ENCODE data around the gene STPG1.

Gene STPG1

DNA sequence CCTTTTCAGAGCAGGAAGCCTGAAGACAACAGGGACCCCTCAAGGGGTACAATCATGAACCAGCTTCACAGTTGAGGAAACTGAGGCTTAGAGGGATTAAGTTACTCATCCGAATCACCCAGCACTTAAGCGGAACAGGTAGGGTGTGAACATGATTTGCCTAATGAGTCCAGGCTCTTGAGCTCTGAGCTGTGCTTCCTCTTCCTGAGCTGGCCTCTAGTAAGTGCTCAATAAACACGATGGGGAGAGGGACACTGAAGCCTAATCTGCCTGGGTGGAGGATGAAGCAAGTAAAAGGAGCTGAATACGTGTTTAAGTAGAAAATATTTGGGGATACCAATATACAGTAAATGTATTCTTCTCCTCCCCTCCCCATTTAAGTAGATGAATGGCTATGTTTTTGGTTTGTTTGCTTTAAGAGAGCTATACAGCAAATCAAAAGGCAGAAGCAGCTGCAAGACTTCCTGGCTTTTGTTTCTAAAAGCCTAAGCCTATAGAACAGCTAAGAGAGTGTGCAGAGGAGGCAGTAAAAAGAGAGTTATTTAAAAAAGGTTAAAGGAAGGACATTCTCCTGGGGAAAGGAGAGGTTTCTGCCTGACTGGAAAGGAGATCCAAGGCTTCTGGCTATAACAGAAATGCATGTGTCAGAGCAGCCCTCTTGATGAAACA lies 20.5 kb downstream of the STPG1 start:
- DNase-seq (ENCODE audit: low read depth in 2 of 2): no peak

DNA sequence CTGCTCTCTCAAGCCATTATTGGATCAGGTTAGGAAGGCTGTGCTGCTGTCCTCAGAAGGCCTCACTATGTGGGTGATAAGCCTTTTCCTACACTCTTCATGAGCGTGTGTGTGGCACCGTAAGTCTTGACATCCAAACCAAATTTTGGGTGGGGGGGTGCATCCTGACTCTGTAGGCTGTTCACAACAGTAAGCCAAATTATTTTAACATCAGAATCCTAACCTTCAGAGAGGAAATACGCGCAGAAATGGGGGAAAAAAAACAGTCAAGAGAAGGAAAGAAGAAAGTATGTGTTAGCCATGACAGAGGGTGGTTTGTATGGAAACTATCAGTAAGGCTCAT lies 21.0 kb downstream of the STPG1 start:
- DNase-seq (ENCODE audit: low read depth in 2 of 2): no peak

DNA sequence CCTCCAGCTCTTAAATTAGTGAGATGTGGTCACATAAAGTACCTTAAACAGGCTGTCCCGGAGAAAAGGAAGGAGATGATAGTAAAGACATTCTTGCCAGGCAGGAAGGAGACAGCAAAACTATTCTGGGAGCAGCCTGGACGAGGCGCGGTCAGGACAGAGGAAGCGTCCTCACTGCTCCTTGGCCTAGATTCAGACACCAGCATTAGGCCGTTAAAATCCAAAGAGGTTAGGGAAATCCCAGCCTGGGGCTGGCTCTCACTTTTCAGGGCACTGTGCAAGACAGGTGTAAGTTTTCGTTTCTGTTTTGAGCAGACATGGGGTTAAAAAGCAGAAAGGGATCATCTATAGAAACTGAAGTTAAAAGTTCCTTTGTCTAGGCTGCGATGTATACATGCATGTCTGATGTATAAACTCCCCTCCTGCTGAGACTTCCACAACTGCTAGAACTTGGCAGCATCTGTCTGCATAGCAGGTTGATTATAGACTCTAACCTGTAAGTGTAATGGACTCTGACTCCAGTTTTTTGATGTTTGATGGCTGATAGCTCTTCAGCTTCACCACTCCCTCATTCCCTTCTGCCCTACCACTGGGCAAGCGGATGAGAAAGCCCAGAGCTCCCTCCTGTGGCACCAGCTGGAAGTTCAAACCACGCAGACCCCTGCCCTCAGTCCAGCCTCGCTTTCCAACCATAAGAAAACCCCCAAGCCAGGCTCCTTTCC lies 21.5 kb downstream of the STPG1 start:
- peak; percentile 38 to 48 for DNase-seq (ENCODE audit: low read depth in 2 of 2)

DNA sequence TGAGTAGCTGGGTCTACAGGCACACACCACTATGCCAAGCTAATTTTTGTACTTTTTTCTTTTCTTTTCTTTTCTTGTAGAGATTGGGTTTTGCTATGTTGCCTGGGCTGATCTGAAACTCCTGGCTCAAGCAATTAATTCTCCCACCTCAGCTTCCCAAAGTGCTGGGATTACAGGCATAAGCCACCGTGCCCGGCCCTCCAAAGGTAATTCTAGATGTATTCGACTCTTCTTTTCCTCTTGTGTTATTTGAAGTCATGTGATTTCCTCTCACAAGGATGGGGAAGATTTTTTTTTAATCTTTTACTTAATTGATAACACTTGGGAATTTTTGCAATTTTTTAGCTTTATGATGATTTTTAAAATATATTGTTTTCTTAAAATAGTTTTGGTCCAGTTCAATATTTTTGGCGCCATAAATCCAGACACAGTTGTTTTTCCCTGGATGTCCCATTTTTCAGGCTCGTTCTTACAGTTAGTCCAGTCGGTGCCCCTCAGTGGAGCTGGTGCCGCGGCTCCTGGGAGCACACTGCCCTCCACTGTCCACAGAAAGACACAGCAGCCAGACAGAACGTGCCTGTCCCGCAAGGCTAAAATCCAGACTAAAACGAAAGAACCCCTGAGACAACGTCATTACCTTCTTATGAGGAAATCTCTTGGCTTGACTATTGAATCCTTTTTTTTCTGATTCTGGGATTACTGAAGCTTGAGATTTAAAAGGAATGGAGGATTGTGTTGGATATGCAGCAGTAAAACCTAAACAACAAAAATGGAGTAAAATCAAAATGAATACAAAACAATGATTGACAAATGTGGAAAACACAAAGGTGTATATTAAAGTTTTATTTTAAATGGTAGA lies 22.4 kb downstream of the STPG1 start:
- peak in 1 of 2 donors; percentile 40 for DNase-seq (ENCODE audit: low read depth in 2 of 2)

DNA sequence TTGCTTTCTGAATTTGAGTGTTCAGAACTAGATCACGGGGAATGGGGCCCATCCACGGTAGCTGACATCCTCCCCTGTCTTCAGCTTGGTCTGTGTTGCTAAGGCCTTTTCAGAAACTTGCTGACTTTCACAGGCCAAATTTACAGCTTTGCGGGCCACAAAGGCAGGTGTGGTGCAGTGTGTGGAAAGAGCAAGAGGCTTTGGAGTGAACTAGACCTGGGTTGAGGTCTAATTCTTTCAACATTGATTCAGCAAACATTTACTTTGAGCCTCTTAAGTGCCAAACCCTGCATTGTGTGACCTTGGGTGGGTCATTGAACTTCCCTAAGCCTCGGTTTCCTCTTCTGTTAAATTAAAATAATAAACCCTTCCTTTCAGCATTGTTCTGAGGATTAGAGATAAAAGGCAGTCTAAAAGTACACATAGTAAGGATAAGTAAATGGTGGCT lies 24.3 kb downstream of the STPG1 start:
- no peak for DNase-seq (ENCODE audit: low read depth in 2 of 2)

DNA sequence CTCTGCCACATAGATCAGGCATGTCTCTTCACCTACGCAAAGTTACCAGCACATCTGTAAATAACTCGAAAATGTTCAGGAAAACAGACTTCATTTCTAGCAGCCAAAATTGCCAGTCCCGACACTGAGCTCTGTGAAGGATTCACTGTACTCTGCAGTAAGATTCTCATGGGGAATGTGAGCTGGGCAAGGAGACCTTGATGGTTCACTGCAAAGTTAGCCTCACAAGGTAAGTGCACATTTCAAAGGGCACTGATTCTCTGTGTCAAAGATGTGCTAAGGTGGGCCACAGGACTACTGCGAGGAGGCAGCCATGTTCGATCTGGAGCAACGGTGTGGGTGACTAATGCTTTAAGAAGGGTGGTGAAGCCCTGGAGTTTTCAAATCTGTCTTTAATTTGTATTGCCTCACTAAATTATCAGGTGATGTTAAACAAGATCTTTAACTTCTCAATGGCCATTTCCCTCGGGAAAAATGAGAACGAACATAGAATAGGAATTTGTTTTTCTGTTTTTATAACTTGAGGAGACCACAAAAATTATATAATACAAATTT lies 25.2 kb downstream of the STPG1 start:
- no peak for DNase-seq (ENCODE audit: low read depth in 2 of 2)

DNA sequence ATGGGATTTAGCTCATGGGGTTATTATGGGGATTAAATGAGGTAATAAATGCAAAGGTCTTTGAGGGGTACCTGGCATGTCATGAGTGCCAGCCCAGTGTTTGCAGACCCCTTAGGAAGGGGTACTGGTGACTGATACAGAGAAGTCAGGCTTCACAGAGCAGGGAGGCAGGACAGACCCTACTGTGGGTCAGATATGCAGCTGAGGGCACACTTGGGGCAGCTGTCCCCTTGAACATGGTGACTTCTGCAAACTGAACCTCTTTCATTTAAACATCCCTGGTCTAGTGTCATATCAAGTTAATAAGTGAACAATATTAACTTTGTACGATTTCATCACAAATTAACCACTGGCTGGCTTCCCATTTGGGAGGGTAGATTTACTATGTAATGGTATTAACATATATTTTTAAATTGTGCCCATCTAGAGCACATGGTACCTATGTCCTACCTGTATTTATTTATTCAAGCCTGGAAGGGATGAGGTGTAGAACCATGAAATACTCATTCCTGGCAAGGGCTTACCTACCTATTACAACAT lies 25.9 kb downstream of the STPG1 start:
- no peak for DNase-seq (ENCODE audit: low read depth in 2 of 2)

DNA sequence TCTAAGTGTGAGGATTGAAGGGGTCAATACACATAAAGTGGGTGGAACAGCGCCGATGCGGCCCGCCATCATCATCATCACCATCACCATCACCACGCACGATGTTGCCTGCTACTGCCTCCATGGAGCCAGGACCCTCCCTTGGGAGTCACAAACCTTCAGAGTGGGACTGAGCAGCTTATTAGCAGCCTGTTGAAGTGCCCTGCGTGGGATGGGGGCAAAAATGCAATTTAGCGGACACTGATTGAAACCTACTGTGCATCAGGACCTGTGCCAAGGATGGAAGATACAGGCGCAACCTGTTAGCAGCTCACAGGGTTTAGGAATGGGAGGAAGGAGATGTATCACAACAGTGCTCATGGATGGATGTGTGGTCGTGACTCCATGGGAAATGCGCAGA lies 26.7 kb downstream of the STPG1 start:
- no peak for DNase-seq (ENCODE audit: low read depth in 2 of 2)

DNA sequence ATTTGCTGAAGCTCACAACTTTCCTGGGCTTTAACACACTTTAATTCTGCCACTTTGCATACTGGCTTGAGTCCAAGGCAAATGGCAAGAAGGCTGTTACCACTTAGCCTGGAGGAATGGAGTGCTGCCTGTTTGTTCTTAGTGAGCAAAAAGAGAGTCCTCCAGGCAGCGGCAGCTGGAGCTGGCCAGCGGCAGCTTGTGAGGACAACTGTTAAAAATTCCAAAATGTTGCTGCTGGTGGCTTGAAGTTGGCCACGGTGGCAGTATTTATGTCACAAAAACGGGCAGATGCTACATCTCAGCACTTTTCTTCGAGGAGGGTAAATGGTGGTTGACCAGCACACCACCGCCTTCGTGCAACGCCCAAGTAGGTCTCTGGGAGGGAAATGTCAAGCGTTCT lies 27.3 kb downstream of the STPG1 start:
- DNase-seq (ENCODE audit: low read depth in 2 of 2): no peak

DNA sequence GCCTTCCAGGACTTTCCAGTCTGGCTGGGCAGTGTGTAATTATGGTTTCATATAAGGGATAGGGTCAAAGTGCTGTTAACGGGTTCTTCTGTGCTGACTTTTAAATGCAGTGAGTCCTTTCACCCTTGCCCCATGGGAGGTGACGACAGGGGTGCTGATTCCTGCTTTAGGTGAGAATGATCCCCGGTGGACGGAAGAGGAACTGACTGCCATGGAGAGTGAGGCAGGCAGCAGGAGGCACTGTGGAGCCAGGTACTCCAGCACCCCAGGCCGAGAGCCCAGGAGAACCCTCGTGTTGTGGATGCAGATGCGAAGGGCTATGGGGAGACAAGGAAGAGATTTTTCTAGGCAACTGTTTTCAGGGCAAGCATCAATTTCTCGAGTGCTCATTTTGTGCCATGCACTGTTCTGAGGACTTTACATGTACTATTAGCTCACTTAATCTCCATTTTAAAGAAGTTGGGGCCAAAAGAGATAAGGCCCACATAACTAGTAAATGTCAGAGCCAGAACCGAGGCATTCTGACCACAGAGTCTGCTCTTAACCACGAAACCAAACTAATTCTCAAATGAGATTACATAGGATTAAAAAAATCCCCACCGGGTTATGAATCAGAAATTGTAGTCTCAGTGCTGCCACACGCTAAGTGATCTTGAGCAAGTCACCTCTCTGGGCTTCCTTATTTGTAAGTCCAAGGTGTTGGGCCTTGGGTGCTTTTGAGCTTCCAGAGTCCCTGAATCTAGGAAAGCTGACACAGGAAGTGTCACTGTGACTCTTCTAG lies 28.2 kb downstream of the STPG1 start:
- no peak for DNase-seq (ENCODE audit: low read depth in 2 of 2)

DNA sequence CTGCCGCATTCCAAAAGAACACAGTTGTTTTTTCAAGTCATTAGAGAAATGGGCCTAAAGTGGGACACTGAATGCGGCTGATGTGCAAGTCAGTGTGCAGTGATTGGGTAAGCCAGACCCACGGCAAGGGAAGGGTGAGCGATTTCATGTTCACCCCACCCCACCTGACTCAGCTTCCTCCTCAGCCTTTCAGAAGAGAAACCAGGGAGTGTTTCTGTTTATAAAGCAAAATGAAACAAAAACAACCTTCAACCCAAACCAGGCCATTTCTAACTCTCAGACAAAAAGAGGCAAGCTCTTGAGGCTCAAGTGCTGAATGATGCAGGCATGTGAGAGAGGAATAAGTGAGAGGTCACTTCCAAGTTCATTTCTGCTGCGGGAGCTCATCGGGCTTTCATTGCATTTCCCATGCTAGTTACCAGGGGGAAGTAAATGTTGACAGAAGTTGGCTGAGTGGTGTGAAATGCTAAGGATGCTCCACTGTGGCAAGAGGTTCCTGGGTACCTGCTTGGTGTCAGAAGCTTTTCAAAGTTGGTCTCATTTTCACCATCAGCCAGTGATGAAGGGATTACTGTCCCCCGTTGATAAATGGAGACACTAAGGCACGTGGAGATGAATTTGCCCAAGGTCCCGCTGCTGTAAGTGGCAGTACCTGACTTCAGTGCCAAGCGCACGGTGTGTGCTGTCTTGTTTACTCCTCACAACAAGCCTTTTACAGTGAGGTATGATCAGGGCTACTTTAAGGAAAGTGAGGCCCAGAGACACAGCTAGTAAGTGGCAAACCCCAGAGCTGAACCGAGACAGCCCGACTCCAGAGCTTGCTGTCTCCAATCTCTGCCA lies 29.1 kb downstream of the STPG1 start:
- DNase-seq (ENCODE audit: low read depth in 2 of 2): peak in 1 of 2 donors; percentile 41

DNA sequence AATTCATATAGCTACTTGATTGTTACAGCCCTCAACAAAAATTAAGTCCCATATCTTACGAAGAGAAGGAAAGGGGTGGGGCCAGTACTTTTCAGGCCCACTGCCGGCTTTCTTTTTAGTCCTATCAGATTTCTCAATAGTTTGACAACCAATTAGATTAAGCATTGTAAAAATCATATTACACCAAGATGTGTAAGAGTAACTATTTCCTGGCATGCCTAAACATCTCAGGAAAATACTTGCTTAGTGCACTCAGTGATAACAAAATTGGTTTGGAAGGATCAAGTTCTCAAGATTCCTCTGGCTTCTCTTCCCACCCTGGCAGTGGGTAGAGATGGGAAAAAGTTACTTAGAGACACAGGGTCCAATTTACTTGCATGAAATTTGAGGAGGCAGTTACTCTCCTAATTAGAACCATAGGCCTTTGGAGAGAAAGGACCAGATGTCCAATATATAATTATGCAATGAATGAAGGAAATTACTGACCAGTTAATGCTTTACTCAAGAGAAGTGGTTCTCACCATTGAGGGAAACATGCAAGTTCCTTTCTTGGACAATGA lies 30.1 kb downstream of the STPG1 start:
- DNase-seq (ENCODE audit: low read depth in 2 of 2): no peak

DNA sequence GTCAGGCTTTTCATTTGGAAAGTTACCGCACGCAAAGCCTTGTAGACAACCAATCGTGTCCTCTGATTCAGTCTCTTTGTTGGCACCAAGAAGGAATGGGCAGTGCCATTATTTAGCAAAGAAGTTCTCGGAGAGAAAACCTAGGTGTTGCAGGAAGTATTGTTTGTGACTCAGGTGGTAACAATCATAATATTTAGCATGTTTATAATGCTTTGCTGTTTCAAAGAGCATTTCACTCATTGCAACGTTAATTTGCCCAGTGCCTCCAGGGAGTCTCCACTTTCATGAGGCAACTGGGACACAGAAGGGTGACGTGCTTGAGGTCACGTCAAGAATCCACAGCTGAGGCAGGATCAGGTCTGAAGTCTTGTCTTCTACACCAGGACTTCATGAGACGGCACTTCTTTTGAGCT lies 31.4 kb downstream of the STPG1 start:
- DNase-seq (ENCODE audit: low read depth in 2 of 2): no peak

DNA sequence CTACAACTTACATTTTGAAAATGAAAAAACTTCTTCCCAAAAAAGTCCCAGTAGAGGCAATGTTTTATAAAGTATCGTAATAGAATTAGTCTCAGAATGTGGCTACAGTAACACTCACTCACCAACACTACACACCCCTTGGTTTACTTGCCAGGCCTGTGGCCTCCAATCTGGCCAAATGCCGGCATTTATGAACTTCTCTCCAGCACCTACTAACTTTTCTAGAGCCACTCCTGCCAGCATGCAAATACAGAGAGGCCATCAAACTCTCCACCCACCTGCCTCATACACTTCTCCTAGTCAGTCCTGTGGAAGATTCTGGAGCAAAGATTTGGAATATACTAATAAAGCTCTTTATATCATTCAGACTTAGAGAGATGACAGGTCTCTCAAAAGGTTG lies 32.3 kb downstream of the STPG1 start:
- DNase-seq (ENCODE audit: low read depth in 2 of 2): no peak

DNA sequence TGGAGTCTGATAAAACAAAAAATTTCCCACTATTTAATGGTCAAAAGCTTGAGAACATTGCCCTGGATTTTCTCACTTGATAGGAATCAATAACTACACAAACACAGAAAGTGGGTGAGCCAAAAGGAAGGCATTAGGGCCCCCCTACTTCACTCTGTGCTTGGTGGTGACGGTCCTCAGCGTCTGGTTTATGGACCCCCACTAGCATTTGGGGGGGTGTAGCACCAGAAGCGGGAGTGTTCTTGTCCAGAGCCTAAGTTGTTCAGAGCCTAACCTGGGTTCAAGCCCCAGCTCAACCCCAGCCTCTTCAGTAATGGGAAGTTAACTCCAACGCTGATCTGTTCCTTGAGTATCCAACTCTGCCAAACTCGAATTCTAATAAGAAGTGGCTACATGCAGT lies 33.1 kb downstream of the STPG1 start:
- DNase-seq (ENCODE audit: low read depth in 2 of 2): no peak

DNA sequence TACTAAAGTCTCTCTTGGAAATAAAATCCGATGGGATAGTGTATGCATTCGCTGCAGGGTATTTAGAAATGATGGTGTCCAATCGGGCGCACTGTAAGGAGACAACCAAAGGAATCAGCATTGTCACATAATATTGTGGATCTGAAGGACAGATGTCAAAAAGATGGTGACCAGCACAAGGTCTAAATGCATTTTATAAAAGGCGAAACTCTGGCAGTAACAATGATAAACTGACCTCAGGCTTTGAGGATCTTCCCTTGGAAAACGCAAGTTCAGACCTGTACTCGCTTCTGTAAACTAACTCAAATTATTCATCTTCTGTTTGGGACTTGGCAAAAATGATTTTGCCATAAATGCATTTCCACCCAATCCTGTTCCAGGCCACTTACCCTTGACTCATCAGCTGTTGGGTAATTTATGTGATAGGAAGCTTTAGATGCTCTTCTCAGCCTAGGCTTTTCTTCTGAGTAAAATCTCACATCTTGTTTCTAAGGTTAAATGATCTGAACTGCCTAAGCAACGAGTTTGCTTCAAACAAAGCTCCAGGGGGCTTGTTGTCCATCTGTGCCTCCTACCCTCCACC lies 33.8 kb downstream of the STPG1 start:
- no peak for DNase-seq (ENCODE audit: low read depth in 2 of 2)

DNA sequence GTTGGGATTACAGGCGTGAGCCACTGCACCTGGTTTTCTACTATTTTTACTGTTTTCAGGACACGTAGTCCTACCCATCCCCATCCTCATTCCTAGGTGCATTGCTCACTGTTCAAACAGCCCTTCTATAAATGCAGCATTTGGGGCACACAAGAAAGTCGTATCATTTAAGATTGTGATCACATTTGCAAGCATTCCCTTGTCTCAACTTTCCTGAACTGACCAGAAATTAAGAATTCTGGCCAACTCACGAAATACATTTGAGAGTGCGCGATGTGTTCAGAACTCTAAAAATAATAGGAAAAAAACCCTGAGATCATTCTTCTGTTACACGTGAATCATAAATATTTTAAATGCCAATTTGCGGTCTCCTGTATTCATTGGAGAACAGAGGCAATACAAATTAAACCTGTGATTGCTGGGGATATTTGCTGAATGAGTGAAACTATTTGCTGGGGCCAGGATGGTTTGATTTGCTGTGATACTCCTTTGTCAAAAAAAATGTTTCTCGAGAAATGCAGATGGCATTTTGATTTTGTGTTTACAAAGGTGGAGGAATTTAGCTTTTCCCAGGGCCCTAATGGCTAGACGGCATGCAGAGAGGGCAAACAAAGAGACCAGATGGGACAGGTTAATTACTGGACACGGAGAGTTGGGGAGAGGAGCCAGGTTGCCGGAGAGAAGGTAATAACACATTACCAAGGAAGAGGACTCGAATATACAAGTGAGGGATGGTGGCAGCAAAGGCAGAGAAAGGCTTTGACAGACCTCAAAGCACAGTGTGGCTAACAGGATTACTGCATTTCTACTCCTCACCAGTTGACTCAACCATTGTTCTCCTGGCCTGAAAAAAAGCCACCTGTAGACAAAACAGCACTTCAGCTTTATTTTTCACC lies 38.4 kb downstream of the STPG1 start:
- DNase-seq (ENCODE audit: low read depth in 2 of 2): no peak

DNA sequence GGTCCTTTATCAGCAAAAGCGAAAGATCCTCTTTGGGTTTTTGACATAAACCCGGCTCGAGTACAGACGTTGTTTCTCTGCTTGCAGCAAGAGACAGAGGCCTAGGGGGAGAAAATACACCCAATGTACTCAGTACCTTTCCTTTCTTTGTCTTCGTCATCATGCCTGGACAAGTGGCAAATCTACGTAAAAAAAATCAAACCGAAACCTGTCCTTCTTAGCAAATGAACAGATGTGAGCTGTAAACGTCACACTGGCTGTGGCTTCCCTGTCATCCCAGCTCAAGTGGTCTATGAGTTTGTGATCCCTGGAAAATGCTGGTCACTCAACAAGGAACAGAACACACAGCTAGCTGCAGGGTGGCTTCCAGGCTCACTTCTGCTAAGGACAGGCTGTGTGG lies 39.9 kb downstream of the STPG1 start:
- no peak for DNase-seq (ENCODE audit: low read depth in 2 of 2)

DNA sequence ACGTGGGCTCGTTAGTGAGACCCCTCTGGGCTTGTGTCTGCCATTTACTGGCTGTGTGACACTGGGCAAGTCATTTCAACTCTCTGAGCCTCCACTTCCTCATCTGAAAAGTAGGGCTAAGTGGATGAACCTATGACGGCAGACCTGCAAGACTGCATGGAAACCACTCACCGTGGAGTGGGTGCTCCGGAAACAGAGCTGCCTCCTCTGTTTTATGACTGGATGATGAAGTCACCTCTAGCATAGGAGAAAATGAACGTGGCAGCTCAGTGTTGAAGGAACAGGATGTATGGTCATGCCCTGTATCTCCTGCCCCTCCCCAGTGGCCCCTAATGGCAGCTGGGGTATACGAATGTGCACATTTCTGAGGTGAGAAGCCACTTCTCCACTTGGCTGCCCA lies 40.5 kb downstream of the STPG1 start:
- no peak for DNase-seq (ENCODE audit: low read depth in 2 of 2)

Data from stimulated activated CD8-positive, alpha-beta memory T cell treated with anti-CD3 and anti-CD28 coated beads, Interleukin-2, amount 100 ng/mL, for 48 hours (primary cell).